HCT116 (cell line): Measurements from ENCODE around the gene ARPC4. TPM values are rescaled to one million over a fixed set of nuclear protein-coding genes. Genes with fewer than 3 reads are reported as not detected.

Experiments used
- ATAC-seq: fragments of 200-7000 bp; cut with Tn5 transposase; 2 replicates; pipeline ENCODE4 v1.9.1; 2020; ENCODE audit warnings: mild to moderate bottlenecking, moderate library complexity
- BruUV-seq: library from RNA; stranded (reverse); fragments of 400-500 nt; replicated peaks from 2 replicates; lab custom pipeline; 2021; lab: Mats Ljungman, UMichigan
- CTCF ChIA-PET: fragments of 300-600 bp; sonication (Branson Sonifier 250); formaldehyde crosslinking; loops from one replicate; lab custom pipeline; 2021; ENCODE audit warnings: antibody characterized with exemption; lab: Charles Lee
- POLR2A ChIA-PET: fragments of 300-600, 350-600 bp; sonication (Branson Sonifier 250); formaldehyde crosslinking; loops from one replicate; lab custom pipeline; 2021; ENCODE audit warnings: antibody characterized with exemption; lab: Charles Lee
- RAD21 ChIA-PET, 2 experiments: fragments of 300-600 bp; sonication (Branson Sonifier 250); formaldehyde crosslinking; loops; one replicate each; lab custom pipeline; 2023; ENCODE audit warnings: low total read pairs in 2 of 2; ENCODE audit not compliant: uncharacterized antibody in 2 of 2, unreplicated experiment in 2 of 2, low non-redundant PET in 1 of 2; lab: Charles Lee
- DNase-seq: peaks from one replicate; pipeline ENCODE4 v3.0.0-alpha.2; 2010; ENCODE audit warnings: low read depth, low spot score
- H2AFZ ChIP-seq: fragments of 200-600 bp; shearing (Covaris generic), sonication (generic); 2 replicates; pipeline ENCODE4 v1.6.1; 2017; ENCODE audit warnings: low read depth, mixed run types, mixed read lengths, antibody characterized with exemption, low read length; ENCODE audit not compliant: poor library complexity, severe bottlenecking
- H3K27ac ChIP-seq: 2 replicates; pipeline ENCODE4 v1.5.1; 2012; ENCODE audit warnings: low read depth, low read length
- H3K27me3 ChIP-seq: fragments of 200-600 bp; sonication (generic); 2 replicates; pipeline ENCODE4 v1.6.1; 2016; ENCODE audit warnings: mixed run types, low read length, mixed read lengths; ENCODE audit not compliant: insufficient read depth
- H3K36me3 ChIP-seq, 2 experiments: fragments of 200-500 bp in 1 of 2; fragments of 200-600 bp in 1 of 2; sonication (Bioruptor generic) in 1 of 2; sonication (generic) in 1 of 2; 2 replicates each; pipeline versions ENCODE4 v1.5.1 to v1.6.1; 2014 to 2016; ENCODE audit warnings: low read length in 2 of 2, inconsistent platforms in 1 of 2, mixed read lengths in 1 of 2, mixed run types in 1 of 2; ENCODE audit not compliant: insufficient read depth in 2 of 2, control insufficient read depth in 1 of 2
- H3K4me1 ChIP-seq, 2 experiments: fragments of 200-600 bp in 1 of 2; sonication (generic) in 1 of 2; 2 replicates each; pipeline versions ENCODE4 v1.5.1 to v1.6.1; 2012 to 2017; ENCODE audit warnings: low read length in 2 of 2, inconsistent platforms in 1 of 2, mild to moderate bottlenecking in 1 of 2, mixed read lengths in 1 of 2, mixed run types in 1 of 2, moderate library complexity in 1 of 2; ENCODE audit not compliant: insufficient read depth in 2 of 2, control insufficient read depth in 1 of 2
- H3K4me2 ChIP-seq: fragments of 200-600 bp; sonication (generic); 2 replicates; pipeline ENCODE4 v1.6.1; 2017; ENCODE audit warnings: mixed run types, low read length, mixed read lengths
- H3K4me3 ChIP-seq, 2 experiments: fragments of 200-600 bp in 1 of 2; sonication (generic) in 1 of 2; replicated peaks in 1 of 2; 2 replicates each; pipeline ENCODE4 v1.5.1; 2011 to 2016; ENCODE audit warnings: low read length in 2 of 2, control low read depth in 1 of 2, low read depth in 1 of 2, mild to moderate bottlenecking in 1 of 2, mixed read lengths in 1 of 2, mixed run types in 1 of 2
- H3K79me2 ChIP-seq: fragments of 200-600 bp; sonication (generic); 2 replicates; pipeline ENCODE4 v1.6.1; 2017; ENCODE audit warnings: mild to moderate bottlenecking, mixed run types, low read length, moderate library complexity, mixed read lengths; ENCODE audit not compliant: insufficient read depth
- H3K9ac ChIP-seq: fragments of 200-600 bp; sonication (generic); 2 replicates; pipeline ENCODE4 v1.6.1; 2016; ENCODE audit warnings: low read length, mixed read lengths
- H3K9me2 ChIP-seq: fragments of 200-600 bp; sonication (generic), shearing (Covaris generic); 2 replicates; pipeline ENCODE4 v1.6.1; 2017; ENCODE audit warnings: mixed run types, mild to moderate bottlenecking, moderate library complexity; ENCODE audit not compliant: insufficient read depth
- H3K9me3 ChIP-seq, 2 experiments: fragments of 200-500 bp in 1 of 2; fragments of 200-600 bp in 1 of 2; sonication (Bioruptor generic) in 1 of 2; sonication (generic) in 1 of 2; 2 replicates each; pipeline ENCODE4 v1.6.1; 2014 to 2017; ENCODE audit warnings: low read length in 2 of 2, mixed read lengths in 2 of 2, inconsistent platforms in 1 of 2, low read depth in 1 of 2, mild to moderate bottlenecking in 1 of 2, mixed run types in 1 of 2, moderate library complexity in 1 of 2; ENCODE audit not compliant: control insufficient read depth in 1 of 2, insufficient read depth in 1 of 2
- H4K20me1 ChIP-seq: fragments of 200-600 bp; sonication (generic), shearing (Covaris generic); 2 replicates; pipeline ENCODE4 v1.6.1; 2017; ENCODE audit warnings: mixed run types, mild to moderate bottlenecking, moderate library complexity; ENCODE audit not compliant: insufficient read depth
- CEBPB ChIP-seq: IDR thresholded peaks from 2 replicates; pipeline ENCODE4 v1.6.1; 2012; ENCODE audit warnings: low read depth
- CTCF ChIP-seq, 3 experiments: fragments of 200-600 bp in 1 of 3; sonication (generic) in 1 of 3; IDR thresholded peaks in 2 of 3; conservative IDR thresholded peaks in 1 of 3; 2 replicates each; pipeline ENCODE4 v1.5.1; 2012 to 2017; ENCODE audit warnings: low read depth in 2 of 3, low read length in 2 of 3, antibody characterized with exemption in 1 of 3, borderline replicate concordance in 1 of 3, control low read depth in 1 of 3, mild to moderate bottlenecking in 1 of 3, mixed read lengths in 1 of 3, mixed run types in 1 of 3, moderate library complexity in 1 of 3; ENCODE audit not compliant: insufficient read depth in 1 of 3
- POLR2AphosphoS5 ChIP-seq: IDR thresholded peaks from 2 replicates; pipeline ENCODE4 v1.6.1; 2011; ENCODE audit warnings: mild to moderate bottlenecking, low read depth, low read length, moderate library complexity
- RAD21 ChIP-seq: IDR thresholded peaks from 2 replicates; pipeline ENCODE4 v1.6.1; 2012; ENCODE audit warnings: low read depth, mild to moderate bottlenecking
- TCF7L2 ChIP-seq: IDR thresholded peaks from 2 replicates; pipeline ENCODE4 v1.7.0; 2011; ENCODE audit warnings: borderline replicate concordance, inconsistent platforms; ENCODE audit not compliant: insufficient read depth, insufficient read length; ENCODE audit errors: extremely low read depth
- YY1 ChIP-seq: IDR thresholded peaks from 2 replicates; pipeline ENCODE4 v1.6.1; 2011; ENCODE audit warnings: low read length, low read depth, moderate library complexity, mild to moderate bottlenecking; ENCODE audit not compliant: insufficient replicate concordance; ENCODE audit errors: extremely low read depth
- ZBTB33 ChIP-seq: IDR thresholded peaks from 2 replicates; pipeline ENCODE4 v1.6.1; 2011; ENCODE audit warnings: mild to moderate bottlenecking, low read length, moderate library complexity; ENCODE audit not compliant: insufficient replicate concordance; ENCODE audit errors: extremely low read depth
- intact Hi-C: fragments of 100-400 bp; cut with micrococcal nuclease; formaldehyde crosslinking; loops from 2 replicates; pipeline ENCODE4 v1.10.0; 2022
- total RNA-seq: library from RNA; stranded (reverse); gene quantifications from one replicate; pipeline ENCODE4 v1.2.1, GENCODE V29; 2021; ENCODE audit not compliant: unreplicated experiment

ARPC4 gene
- total RNA-seq, 1 experiment from 2014 or later: 110 TPM

DNA sequence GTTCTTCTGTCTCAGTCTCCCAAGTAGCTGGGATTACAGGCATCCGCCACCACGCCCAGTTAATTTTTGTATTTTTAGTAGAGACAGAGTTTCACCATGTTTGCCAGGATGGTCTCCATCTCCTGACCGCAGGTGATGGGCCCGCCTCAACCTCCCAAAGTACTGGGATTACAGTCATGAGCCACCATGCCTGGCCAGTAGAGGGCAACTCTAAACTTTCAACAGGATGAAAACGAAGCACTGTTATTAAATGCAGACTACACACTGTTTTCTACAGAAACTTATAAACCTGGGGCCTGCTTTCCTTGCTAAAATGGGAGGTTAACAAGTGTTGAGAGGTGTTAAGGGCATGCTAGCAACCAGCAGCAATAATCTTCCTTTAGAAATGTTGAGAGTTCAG is 7.6 kb downstream of the ARPC4 start:
- H2AFZ ChIP-seq: no peak overlapping the region
- H4K20me1 ChIP-seq: no peaks in the 10 kb centered on the region
- H3K27me3 ChIP-seq: no peaks in the 10 kb centered on the region
- no peaks in the 10 kb centered on the region for H3K9me3 ChIP-seq
- intact Hi-C loops: loop anchor here (10.0 kb wide), 1 partner anchor 296 kb away; no protein-coding TSS in a partner anchor
- H3K9me2 ChIP-seq: no peaks in the 10 kb centered on the region
- ChIA-PET RAD21 (no interaction called here), POLR2A (no interaction called here), CTCF (no interaction called here)
- peaks cover 39% of the 10 kb centered on the region for H3K79me2 ChIP-seq
- DNase-seq (no peak), ATAC-seq (peak; percentile 78)
- no TSS peak for BruUV-seq
- H3K9ac ChIP-seq: no peak overlapping the region
- H3K27ac ChIP-seq: no peak overlapping the region
- no peak overlapping the region for H3K4me2 ChIP-seq
- peaks cover 61 to 70% of the 10 kb centered on the region in 2 experiments for H3K36me3 ChIP-seq
- TF ChIP-seq CEBPB: no peak
- peak; percentile 35; the same call in 1 of the 2 replicates for TF ChIP-seq RAD21
- peak; percentile 13 to 49 (median 48); a peak in 4 of 6 replicates for TF ChIP-seq CTCF (IDR thresholded peaks at IDR 0.05 in 2 of 3, conservative IDR thresholded peaks at IDR 0.05 in 1 of 3; ENCODE audit: borderline replicate concordance in 1 of 3, insufficient read depth in 1 of 3, low read depth in 2 of 3, low read length in 2 of 3)
- H3K4me3 ChIP-seq: no peak overlapping the region
- H3K4me1 ChIP-seq: no peaks in the 10 kb centered on the region

- H3K9me3 ChIP-seq: no peaks in the 10 kb centered on the region
- H3K4me3 ChIP-seq: no peak overlapping the region
- intact Hi-C loops: loop anchor here (10.0 kb wide), 1 partner anchor 299 kb away; no protein-coding TSS in a partner anchor
- H3K4me2 ChIP-seq: no peak overlapping the region
- ChIA-PET CTCF (interaction anchor here (0.6 kb wide), 1 partner anchor 78 kb away, joined by 3 read pairs; no protein-coding TSS in a partner anchor), RAD21 (no interaction called here), POLR2A (no interaction called here)
- H3K27ac ChIP-seq: no peak overlapping the region
- BruUV-seq: no TSS peak
- ATAC-seq (no peak), DNase-seq (no peak)
- TF ChIP-seq TCF7L2: no peak
- no peak for TF ChIP-seq POLR2AphosphoS5
- TF ChIP-seq YY1: no peak
- no peak for TF ChIP-seq ZBTB33
- H3K36me3 ChIP-seq: peaks cover 57 to 58% of the 10 kb centered on the region in 2 experiments
- peaks cover 0 to 11% of the 10 kb centered on the region in 2 experiments; a peak in 2 of 4 replicates for H3K4me1 ChIP-seq
- H3K9me2 ChIP-seq: no peaks in the 10 kb centered on the region
- H4K20me1 ChIP-seq: no peaks in the 10 kb centered on the region
- H3K9ac ChIP-seq: no peak overlapping the region
- H3K79me2 ChIP-seq: peaks cover 10% of the 10 kb centered on the region; the same call in 1 of the 2 replicates
- H2AFZ ChIP-seq: no peak overlapping the region
- no peaks in the 10 kb centered on the region for H3K27me3 ChIP-seq
Observed at GRCh38 chr3:9803494-9803893, 10.6 kb downstream of the ARPC4 start.
